Measurements from ENCODE around the gene GNA14.
"Not testable (repeated sequence)": the region's sequence is repeated elsewhere in the genome, so short reads cannot be mapped to it uniquely, and the experiment has no call there.

The GNA14 gene

DNA sequence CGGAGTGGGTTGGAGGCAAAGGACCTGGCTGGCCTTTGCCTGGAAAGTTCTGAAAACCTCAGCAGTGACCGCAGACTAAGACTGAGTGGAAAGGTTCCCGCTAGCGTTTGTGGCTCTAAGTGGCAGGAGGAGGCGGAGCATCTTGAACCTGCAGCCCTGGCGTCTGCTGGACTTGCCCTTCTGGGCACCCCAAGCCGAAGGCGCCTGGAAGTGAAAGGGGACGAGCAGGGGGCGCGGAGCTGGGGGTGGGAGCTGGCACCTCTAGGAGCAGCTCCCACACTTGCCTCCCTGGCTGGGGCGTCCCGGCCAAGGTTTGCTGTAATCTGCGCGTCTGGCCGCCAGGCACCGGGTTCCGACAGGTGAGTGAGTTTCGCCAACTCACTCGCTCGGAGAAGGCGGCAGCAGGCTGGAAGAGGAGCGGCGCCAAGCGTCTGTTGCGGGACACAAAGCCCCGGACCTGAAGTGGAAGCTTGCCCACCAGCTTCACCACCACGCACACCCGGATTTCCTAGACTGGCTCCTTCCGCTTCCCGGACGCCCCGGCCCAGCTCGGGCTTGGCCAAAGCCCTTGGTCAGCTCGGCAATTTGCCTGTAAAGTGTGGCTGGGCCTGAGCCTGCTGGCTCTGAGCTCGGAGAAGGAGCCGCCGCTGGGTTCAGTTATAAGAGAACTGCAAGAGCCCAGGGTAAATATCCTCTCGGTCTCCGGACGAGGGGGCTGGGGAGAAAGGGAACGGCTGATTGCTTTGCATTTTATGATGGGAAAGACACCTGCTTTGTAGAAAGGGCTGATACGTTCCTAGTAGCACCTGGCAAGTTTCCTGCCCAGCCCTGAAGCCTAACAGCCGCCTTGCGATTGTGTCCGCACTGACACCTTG lies at the start of gene GNA14:
TSS of gene GNA14 (minus strand) at position 89 of the 875 bp plus-strand sequence. CDS start 529 bp downstream, outside the sequence.
- ATAC-seq, result peak in 1 of 2 donors; percentile 35

DNA sequence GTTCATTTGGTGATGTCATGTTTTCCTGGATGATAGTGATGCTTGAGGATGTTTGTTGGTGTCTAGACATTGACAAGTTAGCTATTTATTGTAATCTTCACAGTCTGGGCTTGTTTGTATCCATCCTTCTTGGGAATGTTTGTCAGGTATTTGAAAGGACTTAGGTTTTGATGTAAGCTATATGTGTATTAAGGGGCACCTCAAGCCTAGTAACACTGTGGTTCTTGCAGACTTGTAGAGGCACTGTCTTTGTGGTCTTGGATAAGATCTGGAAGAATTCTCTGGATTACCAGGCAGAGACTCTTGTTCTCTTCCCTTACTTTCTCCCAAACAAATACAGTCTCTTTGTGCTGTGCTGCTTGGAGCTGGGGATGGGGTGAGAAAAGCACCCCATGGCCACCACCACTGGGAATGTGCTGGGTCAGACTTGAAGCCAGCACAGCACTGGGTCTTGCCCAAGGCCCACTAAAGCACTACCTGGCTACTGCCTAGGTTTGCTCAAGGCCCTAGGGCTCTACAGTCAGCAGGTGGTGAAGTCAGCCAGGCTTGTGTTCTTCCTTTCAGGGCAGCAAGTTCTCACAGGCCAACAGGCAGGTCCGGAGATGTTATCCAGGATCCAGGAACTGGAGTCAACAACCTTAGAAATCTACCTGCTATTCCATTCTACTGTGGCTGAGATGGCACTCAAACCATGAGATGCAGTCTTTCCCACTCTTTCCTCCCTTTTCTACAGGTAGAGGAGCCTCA lies 49.3 kb upstream of the GNA14 start:
- no peak for ATAC-seq

DNA sequence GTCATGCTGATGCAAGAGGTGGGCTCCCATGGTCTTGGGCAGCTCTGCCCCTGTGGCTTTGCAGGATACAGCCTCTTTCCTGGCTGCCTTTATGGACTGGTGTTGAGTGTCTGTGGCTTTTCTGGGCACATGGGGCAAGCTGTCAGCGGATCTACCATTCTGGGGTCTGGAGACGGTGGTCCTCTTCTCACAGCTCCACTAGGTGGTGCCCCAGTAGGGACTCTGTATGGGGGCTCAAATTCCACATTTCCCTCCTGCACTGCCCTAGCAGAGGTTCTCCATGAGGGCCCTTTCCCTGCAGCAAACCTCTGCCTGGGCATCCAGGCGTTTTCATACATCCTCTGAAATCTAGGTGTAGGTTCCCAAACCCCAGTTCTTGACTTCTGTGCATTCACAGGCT lies 42.6 kb upstream of the GNA14 start:
- not testable (repeated sequence) for ATAC-seq

DNA sequence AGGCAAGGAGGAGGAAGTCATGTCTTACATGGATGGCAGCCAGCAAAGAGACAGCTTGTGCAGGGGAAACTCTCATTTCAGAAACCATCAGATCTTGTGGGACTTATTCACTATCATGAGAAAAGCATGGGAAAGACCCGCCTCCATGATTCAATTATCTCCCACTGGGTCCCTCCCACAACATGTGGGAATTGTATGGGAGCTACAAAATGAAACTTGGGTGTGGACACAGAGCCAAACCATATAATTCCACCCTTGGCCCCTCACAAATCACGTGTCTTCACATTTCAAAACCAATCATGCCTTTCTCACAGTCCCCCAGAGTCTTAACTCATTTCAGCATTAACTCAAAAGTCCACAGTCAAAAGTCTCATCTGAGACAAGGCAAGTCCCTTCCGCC lies 42.0 kb upstream of the GNA14 start:
- not testable (repeated sequence) for ATAC-seq

DNA sequence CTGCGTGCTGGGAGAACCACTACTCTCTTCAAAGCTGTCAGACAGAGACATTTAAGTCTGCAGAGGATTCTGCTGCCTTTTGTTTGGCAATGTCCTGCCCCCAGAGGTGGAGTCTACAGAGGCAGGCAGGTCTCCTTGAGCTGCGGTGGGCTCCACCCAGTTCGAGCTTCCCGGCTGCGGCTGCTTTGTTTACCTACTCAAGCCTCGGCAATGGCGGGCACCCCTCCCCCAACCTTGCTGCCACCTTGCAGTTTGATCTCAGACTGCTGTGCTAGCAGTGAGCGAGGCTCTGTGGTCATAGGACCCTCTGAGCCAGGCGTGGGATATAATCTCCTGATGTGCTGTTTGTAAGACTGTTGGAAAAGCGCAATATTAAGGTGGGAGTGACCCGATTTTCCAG lies 39.6 kb upstream of the GNA14 start:
- ATAC-seq, result not testable (repeated sequence)

DNA sequence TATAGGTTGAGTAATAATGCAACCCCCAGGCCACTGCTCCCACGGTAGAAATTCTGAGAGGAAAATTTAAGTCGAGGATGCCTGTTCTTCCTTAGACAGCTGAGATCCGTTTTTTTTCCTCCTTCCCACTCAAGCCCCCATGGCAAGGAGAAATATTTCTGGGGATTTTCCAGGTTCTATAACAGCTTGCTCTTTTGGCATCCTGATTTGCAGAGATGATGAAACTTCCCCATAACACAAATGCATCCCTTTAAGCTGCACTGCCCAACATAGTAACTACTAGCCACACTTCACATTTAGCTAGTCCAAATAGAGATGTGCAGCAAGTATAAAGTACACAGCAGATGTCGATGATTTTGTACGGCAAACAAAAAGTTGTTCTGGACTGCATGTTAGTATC lies 32.5 kb upstream of the GNA14 start:
- no peak for ATAC-seq

DNA sequence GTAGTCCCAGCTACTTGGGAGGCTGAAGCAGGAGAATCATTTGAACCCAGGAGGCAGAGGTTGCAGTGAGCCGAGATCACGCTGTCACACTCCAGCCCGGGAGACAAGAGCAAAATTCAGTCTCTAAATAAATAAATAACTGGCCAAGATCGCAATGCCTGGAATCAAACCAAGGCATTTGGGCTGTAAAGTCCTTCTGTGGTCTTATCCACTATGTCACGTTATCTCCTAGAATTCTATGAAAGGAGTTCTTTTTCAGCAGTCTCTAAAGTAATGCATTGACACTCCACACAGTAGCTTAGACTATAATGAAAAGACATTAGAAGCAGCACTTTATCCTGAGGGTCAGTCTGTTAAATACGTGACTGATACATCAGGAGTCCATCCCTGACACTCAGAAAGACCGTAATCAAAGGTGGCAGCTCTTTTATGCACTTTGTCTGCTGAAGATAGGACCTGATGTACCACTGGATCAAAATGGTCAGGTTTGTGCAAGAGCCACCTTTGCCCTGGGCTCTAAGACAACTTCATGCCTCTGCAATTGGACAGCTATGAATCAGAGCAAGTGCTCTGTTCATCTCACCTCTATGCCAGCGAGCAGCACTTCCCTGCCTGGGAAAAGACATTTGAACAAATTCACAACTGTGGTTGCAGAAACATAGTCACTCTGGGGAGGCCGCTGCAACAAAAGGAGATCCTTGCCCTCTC lies 31.7 kb upstream of the GNA14 start:
- no peak for ATAC-seq

DNA sequence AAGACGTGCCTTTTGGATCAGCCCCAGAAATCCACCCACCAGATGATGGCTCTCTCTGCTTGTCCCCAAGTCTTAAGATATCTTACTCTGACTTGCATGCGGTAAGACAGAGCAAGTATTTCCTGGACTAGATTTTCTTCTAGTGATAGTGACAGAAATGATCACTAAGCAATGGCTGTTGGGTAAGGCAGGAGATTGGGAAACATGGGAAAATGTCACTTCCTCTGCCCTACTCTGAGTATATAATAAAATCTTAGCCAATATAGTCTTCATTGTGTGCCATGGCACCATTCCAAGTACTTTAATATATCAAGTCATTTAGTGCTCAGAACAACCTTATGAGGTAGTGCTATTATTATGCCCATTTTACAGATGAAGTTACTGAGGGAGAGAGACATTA lies 31.0 kb upstream of the GNA14 start:
- no peak for ATAC-seq

DNA sequence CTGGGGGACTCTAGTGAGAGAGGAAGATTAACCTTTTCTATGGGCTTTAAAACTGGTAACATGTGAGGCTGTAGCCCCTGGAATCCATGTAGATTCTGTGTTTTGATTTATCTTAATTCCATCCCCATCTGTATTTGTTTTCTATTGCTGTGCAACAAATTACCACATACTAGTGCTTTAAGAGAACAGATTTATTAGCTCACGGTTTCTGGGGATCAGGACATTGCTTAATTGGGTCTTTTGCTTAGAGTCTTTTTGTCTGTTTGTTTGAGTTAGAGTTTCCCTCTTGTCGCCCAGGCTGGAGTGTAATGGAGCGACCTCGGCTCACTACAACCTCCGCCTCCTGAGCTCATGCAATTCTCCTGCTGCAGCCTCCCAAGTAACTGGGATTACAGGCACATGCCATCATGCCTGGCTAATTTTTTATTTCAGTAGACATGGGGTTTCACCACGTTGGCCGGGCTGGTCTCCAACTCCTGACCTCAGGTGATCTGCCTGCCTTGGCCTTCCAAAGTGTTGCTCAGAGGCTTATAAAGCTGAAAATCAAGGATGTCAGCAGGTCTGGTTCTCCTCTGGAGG lies 29.9 kb upstream of the GNA14 start:
- ATAC-seq, result no peak

DNA sequence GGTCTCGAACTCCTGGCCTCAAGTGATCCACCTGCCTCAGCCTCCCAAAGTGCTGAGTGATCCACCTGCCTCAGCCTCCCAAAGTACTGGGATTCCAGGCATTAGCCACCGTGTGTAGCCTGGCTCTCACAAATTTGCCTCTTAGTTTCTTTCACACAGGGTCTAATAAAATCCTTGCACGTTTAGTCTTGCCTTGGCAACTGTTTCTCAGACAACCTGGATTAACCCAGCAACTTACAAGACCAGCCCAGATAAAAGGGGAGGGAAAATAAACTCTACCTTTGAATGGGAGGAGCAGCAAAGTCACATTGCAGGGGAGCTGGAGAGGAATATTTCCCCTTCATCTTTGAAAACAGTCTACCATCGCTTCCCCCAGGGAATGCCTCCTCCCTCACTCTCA lies 29.3 kb upstream of the GNA14 start:
- no peak for ATAC-seq

DNA sequence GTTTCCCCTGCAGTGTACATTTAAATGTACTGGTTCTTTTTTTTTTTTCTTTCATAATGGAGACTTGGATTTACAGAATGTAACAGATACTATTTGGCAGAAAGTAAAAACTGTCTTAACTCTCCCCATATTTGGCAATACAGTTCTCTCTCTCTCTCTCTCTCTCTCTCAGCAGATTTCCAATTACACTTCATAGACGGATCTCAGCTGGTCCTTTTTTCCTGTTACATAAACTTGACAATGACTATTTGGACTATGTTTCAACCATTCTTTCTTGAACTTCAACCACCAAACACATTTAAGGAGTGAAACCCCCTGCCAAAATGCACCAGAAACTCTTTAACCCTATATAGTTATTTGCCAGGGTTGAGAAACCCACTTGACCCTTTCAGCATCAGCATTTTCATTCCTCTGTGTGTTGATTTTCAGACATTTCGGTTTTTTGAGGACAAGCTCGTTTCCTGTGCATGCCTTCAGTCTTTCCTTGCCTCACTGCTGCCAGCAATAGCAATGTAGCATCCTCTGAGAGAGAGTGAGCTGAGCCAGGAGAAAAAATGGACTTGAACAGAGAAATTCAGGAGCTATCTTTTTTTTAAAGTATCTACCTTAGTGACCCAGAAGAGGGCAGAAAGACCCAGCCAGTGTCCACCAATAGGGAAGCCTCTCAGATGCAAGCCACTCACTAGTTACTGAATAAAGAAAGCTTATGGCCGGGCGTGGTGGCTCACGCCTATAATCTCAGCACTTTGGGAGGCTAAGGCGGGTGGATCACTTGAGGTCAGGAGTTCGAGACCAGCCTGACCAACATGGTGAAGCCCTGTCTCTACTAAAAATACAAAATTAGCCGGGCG lies 26.0 kb upstream of the GNA14 start:
- no peak for ATAC-seq

DNA sequence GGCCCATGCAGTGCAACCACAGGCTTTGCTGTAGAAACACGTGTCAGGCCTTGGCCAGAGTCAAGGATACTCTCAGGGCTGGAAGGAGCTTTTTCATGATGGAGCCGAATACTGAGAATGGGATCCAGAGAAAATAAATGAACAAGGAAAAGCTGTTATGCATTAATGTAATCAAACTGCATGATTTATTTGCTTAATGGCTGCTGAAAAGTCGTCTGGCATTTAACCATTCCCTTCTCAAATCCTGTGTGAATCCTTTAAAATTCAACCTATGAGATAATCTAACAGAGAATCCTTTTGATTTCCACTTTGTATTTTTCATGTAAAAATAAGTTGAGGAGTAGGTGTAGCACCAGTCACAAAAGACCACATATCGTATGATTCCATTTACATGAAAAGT lies 24.1 kb upstream of the GNA14 start:
- ATAC-seq, result no peak

DNA sequence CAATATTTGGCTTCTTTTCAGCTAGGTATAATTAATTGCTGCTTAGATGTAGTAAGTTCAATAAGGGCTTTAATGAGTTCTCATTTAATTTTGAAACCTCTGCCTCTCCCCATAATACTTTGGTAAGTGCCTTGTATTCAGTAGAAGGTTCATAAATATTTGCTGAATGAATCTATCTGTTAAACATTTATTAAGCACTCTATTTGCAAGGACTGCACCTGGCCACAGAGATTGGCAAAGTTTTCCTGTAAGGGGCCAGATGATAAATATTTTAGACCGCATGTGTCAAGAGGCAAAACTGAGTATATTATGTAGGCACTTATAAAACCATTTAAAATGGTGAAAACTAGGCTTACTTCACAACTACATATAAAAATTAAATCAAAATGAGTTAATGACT lies 19.0 kb upstream of the GNA14 start:
- ATAC-seq, result no peak

DNA sequence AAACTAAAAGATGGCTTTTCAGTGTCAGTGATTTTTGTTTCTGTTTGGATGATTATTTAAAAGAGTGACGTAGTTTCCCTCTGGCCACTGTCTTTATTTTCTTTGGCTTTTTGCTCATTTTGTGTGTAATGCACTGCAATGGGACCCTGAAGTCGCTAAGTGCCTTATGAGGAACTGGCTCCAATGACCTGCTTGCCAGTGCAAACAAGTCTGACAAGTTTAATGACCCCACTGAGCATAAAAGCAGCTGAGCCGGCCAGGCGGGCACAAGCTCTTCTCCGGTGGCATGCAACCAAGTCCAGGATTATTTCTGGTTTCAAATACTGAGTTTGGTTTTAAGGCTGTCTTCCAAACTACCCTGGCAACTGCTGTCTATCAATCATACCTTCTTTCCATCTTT lies 15.6 kb upstream of the GNA14 start:
- ATAC-seq, result no peak

DNA sequence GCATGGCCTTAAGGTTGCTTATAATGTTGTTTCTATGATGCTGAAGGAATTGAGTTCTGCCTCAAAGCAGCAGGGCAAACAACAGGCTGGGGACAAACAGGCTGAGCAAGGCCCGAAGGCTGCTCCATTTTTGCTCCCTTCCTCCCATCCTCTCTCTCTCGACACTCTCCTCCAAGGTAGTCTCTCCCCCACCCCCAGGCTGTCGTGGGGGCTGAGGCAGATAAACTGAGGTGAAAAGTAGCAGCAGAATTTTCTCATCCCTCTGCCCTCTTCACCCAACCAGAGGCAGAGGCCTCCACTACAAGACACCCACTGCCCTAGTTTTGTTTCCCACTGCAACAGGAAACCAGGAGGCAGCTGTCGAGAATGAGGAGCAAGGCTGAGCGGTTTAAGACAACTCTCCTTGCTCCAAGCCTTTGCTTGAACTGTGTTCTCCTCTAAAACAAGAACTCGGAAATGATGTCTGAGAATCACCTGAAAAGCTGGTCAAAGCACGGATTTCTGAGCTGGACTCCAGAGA lies 13.5 kb upstream of the GNA14 start:
- ATAC-seq, result no peak

DNA sequence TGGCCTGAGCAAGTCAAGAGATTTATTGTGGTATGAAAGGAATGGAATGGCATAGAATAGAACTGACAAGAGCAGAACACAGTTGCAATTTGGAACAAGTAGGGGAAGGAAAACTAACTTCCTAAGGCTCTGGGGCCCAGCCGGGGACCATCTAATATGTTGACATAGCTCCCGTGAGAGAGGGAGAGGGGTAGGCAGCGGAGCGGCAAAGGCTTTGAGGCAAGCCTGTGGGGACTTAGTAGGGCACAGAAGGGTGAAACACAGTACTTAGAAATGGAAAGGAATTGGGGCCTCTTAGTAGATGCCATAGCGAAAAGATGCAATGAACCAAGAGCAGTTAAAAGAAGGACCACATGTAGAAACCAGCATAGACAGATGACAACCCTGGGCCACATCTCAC lies 11.8 kb upstream of the GNA14 start:
- no peak for ATAC-seq

DNA sequence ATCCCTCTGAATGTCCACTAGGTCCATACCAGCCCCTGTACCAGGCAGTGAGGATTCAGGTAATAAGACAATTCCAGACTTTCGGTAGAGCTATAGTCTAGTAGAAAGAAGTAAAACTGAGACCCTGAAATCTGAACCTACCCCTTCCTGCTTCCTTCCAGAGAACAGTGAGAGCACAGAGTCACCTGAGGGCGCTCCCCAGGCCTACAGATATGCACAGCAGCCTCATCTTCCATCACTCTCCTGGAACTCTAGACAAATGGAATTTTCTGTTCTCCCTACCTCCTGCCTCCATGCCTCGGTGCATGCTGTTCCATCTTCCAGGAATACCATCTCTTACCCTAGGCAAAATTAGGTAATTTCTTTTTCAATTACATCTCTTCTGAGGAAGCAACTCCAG lies 3.1 kb upstream of the GNA14 start:
- ATAC-seq, result no peak

DNA sequence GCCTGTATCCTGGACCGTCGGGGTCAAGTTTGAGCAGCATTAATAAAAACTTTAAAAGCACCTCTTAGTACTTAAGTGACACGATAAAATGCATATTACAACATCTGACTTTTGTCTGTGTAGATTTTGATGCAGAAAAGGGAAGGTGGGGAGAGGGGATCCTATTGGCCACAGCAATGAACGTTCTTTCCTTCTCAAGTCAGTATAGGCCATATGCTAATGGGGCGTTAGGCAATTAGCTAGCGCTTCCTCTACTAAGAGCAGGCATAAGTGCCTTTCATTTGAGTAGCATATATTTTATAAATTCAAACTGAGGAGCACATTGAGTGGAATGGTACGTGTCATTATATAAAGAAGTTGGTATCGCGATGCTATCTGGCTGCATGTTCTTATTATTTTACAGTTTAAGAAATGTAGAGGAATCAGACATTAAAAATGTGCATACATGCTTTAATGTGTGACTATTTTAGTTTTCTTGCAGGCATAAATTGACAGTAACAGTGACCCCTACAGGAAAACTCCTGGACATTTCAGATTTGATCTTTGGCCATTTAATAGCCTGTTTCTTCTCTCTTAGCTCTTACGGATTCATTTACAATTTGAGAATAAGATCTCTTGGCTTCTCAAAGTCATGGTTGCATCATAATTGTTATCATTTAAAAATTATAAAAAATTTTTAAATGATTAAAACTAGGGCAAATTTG lies 1.1 kb upstream of the GNA14 start:
- ATAC-seq, result no peak

DNA sequence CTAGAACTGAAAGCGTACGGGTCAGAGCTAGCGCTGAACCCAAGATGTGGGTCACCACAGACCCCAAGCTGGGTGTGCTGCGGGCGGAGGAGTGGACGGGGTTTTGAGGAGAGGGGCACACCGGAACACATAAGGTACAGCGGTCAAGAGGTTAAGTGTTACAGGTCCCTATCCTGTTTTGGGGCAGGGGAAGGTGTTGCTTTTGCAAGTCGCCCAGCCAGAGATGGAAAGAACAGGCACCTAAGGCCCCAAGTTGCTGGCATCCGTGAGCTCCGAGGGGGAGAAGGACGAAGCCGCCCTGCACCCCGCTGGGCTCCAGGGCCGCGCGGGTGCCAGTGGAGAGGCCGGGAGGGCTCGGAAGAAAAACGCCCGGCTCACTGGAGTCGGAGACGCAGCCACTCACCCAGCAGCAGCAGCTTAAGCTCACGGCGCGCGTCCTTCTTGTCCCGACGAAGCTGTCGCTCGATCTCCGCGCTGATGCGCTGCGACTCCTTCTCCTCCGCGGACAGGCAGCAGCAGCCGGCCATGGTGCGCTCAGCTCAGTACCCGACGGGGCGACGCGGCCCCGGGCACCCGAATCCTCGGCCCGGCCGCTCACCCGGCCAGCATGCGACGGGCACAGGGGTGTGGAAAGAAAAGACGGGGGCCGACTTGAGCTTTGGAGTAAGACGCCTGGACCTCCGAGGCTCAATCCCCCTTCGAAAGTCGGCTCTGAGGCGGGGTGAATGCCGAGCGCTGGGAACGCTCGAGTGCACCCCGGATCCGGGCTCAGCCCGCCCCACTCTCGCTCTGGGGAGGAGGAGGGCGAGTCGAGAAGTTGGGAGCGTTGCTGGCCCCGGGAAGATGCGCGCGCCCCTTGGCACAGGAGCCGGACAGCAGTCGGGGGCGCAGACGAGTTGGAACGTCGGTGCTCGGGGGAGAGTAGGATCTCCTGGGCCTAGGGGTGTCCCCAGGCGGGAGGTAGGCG lies 572 bp downstream of the GNA14 start:
- ATAC-seq, result peak in 1 of 2 donors; percentile 10

DNA sequence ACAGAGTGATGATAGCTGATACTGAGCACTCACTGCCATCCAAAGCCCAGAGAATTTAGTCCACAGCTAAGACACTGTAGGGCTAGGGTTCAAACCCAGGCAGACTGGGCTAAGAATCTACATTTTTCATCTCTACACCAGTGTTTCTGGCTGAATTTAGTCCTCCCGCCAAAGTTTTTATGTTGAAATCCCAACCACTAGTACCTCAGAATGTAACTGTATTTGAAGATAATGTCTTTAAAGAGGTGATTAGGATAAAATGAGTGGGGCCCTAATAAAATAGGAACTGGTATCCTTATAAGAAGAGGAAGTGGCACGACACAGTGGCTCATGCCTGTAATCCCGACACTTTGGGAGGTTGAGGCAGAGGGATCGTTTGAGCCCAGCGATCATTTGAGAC lies 4.3 kb downstream of the GNA14 start:
- no peak for ATAC-seq
